WERI-Rb-1 (cell line): ENCODE results near the gene SRSF1.

ENCODE experiments used
- DNase-seq: peaks from one replicate; pipeline ENCODE4 v3.0.0-alpha.2; 2020
- H3K27ac ChIP-seq: fragments of 250-450 bp; sonication (Bioruptor Pico); 2 replicates; pipeline ENCODE4 v1.5.1; 2020; ENCODE audit warnings: mild to moderate bottlenecking, moderate library complexity
- H3K27me3 ChIP-seq: fragments of 250-450 bp; sonication (Bioruptor Pico); 2 replicates; pipeline ENCODE4 v1.5.1; 2021; ENCODE audit warnings: mild to moderate bottlenecking, low read depth, moderate library complexity; ENCODE audit not compliant: insufficient read depth, severe bottlenecking
- H3K36me3 ChIP-seq: fragments of 250-450 bp; sonication (Bioruptor Pico); 2 replicates; pipeline ENCODE4 v1.5.1; 2020; ENCODE audit warnings: mild to moderate bottlenecking, moderate library complexity
- H3K4me3 ChIP-seq: 2 replicates; pipeline ENCODE4 v1.5.1; 2011; ENCODE audit warnings: low read depth, mild to moderate bottlenecking, control low read depth, low read length
- H3K9me3 ChIP-seq: fragments of 250-450 bp; sonication (Bioruptor Pico); 2 replicates; pipeline ENCODE4 v1.5.1; 2021; ENCODE audit warnings: mild to moderate bottlenecking, moderate library complexity; ENCODE audit not compliant: severe bottlenecking
- TF ChIP-seq, protein P1 (sequence below): IDR thresholded peaks from 2 replicates; pipeline ENCODE4 v1.5.1; 2011; ENCODE audit warnings: low read depth, mild to moderate bottlenecking, control low read depth, inconsistent platforms, low read length

SRSF1 gene

DNA sequence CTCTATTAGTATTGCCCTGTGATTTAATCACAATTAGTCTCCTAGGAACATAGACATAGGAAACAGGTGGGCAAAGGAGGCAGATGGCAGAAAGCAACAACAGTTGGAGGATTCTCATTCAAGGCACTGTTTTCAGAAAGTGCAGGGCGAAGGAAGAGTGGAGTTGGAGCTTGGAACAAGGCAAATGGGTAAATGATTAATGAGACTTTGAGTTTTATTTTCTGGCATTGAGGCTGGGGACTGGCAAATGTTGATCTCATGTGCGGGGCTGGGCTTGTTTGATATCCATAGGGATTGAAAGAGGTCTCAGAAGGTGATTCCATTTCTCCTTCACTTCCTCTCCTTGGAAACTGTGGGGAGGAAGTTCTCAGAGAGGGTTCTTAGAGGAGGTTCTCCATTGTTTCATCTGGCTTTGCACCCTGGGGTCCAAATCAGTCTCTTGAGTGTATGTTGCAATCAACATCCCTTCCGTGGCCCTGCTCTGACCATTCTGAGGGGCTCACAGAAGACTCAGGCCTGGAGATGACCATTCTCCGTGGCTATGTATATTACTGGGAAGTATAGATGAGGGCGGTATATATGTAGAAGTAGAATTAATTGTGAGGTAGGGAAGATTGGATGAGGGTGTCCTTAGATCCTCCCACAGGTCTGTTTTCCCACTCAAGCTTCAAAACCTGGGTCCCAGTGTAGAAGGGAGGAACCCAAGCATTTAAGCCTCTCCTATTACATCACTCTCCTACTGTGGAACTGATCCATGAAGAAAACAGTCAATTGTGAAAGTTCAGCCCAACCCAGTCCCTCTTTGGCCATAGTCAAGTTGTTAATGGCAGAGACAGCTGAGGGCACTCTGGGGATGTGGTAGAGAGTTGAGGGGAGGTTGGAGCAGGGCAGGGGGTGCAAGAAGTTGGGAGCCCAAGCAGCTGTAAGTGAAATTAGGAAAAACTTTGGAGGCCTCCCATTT lies 36.5 kb upstream of the SRSF1 start:
- TF ChIP-seq, protein P1, sequence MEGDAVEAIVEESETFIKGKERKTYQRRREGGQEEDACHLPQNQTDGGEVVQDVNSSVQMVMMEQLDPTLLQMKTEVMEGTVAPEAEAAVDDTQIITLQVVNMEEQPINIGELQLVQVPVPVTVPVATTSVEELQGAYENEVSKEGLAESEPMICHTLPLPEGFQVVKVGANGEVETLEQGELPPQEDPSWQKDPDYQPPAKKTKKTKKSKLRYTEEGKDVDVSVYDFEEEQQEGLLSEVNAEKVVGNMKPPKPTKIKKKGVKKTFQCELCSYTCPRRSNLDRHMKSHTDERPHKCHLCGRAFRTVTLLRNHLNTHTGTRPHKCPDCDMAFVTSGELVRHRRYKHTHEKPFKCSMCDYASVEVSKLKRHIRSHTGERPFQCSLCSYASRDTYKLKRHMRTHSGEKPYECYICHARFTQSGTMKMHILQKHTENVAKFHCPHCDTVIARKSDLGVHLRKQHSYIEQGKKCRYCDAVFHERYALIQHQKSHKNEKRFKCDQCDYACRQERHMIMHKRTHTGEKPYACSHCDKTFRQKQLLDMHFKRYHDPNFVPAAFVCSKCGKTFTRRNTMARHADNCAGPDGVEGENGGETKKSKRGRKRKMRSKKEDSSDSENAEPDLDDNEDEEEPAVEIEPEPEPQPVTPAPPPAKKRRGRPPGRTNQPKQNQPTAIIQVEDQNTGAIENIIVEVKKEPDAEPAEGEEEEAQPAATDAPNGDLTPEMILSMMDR = no peak
- DNase-seq = no peak

DNA sequence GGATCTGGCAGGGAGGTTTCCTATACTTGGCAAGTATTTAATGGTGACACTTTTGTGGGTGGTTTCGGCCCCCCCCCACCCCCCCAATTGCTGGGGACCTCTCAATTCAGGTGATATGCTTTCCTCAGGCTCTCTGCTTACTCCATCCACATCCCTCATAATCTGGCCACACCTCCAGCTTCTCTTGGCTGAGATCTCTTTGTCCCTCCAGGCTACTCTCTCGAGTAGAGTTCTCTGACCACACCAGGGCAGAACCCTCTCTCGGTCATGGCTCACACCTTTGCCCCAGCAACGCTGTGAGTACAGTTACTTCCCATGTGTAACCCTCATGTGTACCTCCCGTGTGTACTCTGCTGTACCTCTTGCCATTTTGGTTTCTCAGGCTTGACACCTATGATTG lies 34.1 kb upstream of the SRSF1 start:
- Histone ChIP-seq H3K27me3 (no peaks in the 10 kb centered on the region), H3K9me3 (peaks cover 4% of the 10 kb centered on the region), H3K4me3 (no peak overlapping the region), H3K27ac (no peak overlapping the region), H3K36me3 (no peaks in the 10 kb centered on the region)
- no peak for DNase-seq
- TF ChIP-seq, protein P1 = no peak

More for the DNA sequence above, 36.5 kb upstream of the SRSF1 start:
- Histone ChIP-seq H3K27me3 (no peaks in the 10 kb centered on the region), H3K9me3 (peaks cover 4% of the 10 kb centered on the region), H3K27ac (no peak overlapping the region), H3K4me3 (no peak overlapping the region), H3K36me3 (no peaks in the 10 kb centered on the region)

DNA sequence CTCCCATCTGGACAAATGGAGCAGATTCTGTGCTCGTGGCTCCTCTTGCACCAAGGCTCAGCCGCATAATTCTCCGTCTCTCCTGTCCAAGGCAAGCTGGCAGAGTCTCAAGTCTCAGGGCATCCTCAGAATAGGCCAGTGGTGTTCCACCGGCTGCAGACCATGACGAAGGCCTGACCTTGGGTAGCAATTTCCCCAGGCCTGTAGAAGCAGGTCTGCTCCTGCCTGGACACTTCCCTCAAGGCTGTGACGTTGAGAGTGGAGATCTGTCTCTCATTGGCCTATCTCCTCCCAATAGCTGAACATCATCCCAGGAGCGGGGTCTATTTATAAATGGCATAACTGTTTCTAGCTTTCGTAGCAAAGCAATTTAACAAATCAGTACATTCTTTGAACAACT lies 33.3 kb upstream of the SRSF1 start:
- TF ChIP-seq, protein P1 = no peak
- Histone ChIP-seq H3K36me3 (no peaks in the 10 kb centered on the region), H3K27me3 (no peaks in the 10 kb centered on the region)

DNA sequence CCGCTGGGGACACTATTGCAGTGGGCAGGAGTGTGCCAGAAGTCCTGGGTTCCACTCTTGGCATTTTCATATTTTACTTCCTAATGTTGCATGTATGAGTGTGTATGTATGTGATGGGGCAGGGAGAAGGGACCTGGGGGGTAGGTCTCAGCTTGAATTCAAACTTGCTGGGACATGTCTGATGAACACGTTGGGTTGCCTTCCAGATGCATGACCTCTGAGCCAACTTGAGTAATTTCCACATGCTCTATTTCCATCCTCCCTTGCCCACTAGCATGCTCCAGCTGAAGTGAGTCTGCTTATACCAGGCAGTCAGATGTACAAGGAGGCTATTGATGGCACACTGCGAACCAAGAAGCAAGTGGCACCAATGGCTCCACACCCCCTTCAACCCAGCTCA lies 32.9 kb upstream of the SRSF1 start:
- DNase-seq = no peak
- H3K27me3 ChIP-seq = no peaks in the 10 kb centered on the region
- H3K27ac ChIP-seq = no peak overlapping the region
- no peak overlapping the region for H3K4me3 ChIP-seq
- no peaks in the 10 kb centered on the region for H3K36me3 ChIP-seq
- TF ChIP-seq, protein P1 = no peak
- H3K9me3 ChIP-seq = peaks cover 4% of the 10 kb centered on the region

More for the DNA sequence above, 33.3 kb upstream of the SRSF1 start:
- H3K9me3 ChIP-seq = peaks cover 4% of the 10 kb centered on the region
- no peak overlapping the region for H3K27ac ChIP-seq
- no peak for DNase-seq
- H3K4me3 ChIP-seq = no peak overlapping the region

DNA sequence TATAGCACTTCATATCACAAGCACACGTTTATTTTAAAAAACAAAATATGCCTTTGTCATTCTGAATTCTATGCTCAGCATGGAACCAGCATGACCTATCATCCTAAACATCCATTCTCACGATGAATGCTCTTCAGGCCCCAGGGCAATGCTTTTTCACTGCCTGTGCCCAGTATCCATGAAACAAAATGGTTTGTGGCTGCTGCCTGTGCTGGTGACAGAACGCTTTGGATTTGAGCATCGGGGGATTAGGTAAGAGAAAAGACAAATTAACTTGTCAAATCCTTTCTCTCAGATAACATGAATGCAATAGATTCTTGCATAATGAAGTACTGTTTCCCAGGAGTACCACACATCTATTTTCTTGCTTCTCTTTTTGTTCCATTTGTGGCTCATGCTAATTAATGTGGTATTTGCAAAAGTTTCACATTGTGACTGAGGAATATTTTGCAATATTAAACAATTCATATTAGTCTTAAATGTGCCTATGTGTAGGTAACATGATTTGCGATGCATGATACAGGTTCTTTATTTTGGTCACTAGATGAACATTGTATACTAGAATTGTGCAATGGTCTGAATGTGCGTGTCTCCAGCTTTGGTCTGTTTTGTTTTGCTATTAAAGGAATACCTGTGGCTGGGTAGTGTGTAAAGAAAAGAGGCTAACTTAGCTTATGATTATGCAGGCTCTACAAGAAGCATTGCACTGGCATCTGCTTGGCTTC lies 25.8 kb upstream of the SRSF1 start:
- DNase-seq = no peak
- no peak overlapping the region for H3K4me3 ChIP-seq
- no peaks in the 10 kb centered on the region for H3K36me3 ChIP-seq
- peaks cover 11% of the 10 kb centered on the region for H3K9me3 ChIP-seq
- H3K27me3 ChIP-seq = no peaks in the 10 kb centered on the region
- TF ChIP-seq, protein P1 = no peak
- H3K27ac ChIP-seq = no peak overlapping the region
